Activated gamma-delta T cell treated with anti-CD3 and anti-CD28 coated beads, Interleukin-2, amount 50 U/mL, for 16 hours (primary cell): ENCODE data around the gene SPATS2L.

Experiments used
- DNase-seq: peaks from one replicate; pipeline ENCODE4 v3.0.0-alpha.2; 2020; ENCODE audit warnings: low read depth

SPATS2L gene

DNA sequence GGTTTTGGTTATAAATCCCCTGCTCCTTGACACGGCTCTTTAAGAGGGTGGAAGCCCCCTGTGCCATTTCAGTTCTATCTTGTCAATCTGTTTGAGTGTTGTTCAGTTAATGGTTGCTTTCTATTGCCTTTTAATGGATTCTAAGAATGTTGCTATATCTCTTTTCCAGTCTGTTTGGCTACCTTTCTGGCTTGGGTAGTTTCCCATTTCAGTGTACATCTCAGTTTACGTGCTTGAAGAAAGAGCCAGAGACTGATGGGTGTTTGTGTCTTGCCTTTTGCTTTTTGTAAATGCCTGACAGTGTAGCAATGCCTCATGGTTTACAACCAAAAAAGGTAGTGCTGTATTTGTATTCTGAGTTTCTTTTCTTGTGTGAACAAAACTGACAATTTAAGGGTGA is 45.3 kb downstream of the SPATS2L start:
- no peak for DNase-seq

GRCh38 chr2:200352636-200353035 is 46.1 kb downstream of the SPATS2L start:
- DNase-seq: no peak

DNA sequence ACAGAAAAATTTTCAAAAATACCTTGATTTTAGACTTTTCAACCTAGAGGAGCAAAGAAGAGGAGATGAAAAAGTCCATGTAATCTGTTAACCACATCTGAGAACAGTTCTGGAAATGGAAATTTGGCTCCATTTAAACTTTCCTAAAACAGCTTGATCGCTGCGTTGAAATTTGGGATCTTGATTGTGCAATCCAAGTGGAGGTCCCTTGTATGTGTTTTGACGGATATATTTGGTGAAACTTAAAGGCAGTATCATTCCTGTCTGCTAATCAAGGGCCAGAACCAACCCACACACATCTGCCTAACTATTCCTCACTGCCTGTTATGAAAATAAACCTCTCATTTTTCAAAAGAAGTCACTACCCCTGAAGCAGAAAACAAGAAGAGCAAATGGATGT is 46.6 kb downstream of the SPATS2L start:
- no peak for DNase-seq

DNA sequence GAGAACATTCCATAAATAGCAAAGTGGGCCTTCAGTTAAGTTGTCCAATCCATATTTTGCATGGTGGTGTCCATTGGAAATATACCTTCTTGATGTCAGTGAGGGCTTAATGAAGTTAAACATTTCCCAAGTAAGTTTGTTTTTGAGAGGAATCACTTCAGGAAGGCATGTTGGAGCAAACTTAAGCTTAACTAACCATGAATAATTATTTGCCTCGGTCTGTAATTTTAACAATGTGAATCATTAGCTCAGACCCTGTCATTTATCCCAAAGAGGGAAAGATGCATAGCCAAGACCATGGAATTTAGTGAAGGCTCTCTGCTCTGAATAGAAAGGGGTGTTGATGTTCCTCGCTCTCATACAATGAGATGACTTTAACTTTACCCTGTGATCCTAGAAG is 47.4 kb downstream of the SPATS2L start:
- no peak for DNase-seq

DNA sequence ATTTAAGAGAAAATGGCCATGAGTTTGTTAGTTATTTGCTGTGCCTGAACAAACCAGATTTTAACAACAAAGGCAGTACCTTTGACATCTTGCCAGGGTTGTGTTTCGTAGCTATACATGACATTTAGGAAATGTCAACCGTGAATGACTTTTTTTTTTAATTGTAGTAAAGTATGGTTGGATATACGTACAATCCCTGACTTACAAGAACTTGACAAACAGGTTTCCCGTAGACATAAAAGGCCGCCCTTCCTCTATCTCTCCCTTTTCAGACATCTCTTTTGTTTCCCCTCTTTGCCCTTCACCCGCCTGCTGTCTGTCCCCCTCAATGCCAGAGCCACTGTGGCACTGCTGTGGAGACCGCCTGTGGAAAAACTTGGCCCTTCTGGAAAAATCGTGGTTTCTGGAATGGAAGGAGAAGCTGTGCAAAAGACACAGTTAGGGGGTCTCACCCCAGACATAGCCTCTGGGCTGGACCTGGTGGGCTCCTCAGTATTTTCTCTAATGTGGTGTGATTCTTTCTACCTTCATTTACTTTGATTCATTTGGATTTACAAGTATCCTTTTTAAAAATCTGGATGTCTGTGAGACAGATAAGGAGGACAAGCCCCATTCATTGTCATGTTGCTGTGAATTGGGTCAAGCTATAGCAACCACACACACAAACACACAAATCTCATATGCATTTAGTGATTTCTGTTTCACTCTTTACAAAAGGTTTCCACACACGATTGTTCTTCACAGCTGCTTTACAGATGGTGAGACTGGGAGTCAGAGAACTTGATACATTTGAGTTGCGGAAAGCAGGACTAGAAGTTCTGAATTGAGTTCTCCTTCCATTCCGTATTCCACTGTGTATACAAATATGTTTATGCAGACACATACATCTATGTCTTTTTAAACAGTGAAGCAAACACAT is 48.6 kb downstream of the SPATS2L start:
- DNase-seq: no peak

DNA sequence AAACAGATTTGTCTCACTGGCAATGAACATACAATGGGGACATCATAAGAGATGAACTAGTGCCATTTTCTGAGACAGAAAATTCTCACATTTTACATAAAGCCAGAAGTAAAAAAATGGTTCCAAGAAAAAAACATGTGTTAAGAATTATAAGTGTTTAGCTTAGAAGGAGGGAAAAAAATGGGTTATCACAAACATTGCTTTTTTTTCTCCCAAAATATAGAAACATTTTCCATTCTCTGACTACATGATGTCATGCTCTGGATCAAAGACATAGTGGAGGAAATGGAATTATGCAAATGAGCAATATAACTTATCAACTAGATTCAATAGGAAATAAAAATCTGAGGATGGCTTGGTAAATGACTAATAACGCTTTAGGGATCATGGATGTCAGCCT is 49.8 kb downstream of the SPATS2L start:
- no peak for DNase-seq

DNA sequence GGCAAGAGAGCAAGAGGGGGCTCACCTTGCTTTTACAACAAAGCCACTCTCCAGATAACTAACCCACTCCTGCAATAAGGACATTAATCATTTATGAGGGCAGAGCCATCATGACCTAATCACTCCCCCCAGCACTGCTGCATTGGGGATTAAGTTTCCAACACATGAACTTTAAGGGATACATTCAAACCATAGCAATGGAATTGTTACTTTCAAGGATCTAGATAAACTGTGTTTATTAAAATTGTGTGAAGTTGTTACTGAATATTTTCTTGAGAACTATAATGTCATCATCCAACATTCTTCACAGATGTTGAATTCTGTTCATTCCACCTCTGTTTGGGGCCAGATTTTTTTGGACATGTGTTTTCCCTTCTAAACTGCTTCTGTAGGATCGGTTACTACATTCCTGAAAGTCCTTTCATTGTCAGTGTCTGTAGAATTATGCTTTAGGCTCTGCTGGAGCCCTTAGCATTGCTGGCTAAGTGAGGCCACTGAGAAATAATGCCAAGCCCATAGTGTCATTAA is 50.4 kb downstream of the SPATS2L start:
- DNase-seq: no peak

DNA sequence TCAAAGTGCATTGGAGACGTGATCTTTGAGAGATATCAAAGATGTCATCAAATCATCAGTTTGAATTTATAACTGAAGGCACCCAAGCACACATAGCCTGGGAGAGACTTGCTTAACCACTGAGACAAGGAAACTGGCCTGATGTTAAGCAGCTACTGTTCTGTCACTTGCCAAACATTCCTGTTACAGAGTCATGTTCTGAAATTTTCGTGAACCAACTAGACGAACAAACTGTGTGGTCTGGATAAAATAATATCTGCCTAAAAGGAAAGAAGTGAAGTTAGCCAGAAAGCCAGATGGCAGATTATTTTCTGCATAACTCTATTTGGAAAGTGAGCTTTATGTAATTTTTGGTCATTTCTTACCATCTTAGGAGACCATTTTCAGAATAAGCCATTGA is 51.4 kb downstream of the SPATS2L start:
- DNase-seq: no peak

GRCh38 chr2:200359552-200359951 is 53.1 kb downstream of the SPATS2L start:
- no peak for DNase-seq

GRCh38 chr2:200360364-200360763 is 53.9 kb downstream of the SPATS2L start:
- no peak for DNase-seq

DNA sequence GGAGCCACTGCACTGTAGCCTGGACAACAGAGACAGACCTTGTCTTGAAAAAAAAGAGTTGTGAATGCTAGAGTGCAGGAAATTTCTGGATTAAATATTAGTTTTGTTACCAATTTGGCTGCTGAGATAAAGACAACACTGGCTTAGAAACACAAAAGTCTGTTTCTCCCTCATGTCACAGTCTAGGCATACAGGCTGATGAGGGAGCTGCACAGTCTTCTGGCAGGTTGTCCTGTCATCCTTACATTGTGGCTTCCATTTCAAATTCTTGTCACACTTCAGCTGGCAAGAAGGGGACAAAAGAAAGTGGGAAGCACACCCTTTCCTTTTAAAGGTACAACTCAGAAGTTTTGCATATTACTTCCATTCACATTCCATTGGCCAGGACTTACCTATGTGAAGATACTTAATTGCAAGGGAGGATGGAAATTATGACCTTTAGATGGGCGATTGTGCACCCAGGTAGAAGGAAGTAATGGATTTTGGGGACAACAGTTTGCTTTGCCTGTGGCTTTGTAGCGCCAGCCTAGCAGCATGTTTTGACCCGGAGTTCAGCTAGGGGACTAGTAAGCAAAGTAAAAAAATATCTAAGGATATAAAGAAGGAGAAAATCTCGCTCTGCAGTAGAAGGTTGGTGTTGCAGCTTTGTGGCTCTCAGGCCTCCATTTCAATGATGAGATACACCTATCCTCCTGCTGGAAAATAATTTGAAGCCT is 55.9 kb downstream of the SPATS2L start:
- DNase-seq: no peak

DNA sequence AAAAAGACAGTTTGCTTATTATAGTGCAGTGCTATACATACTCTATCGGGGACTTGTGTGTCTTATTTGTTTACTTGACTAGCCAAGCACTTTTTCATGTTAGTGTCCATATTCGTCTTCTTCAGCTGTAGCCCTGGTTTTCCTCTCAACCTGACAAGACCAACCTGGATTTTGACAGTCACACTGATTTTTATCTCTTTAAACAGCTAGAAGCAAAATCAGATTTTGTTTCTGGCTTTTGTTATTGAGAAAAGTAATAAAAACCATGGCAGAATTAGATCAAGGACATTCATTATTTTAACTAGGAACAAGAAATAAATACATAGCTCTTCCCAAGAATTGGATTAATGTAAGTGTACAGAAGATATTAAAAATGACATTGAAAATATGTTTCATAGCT is 56.8 kb downstream of the SPATS2L start:
- DNase-seq: no peak

- no peak for DNase-seq
These were observed 57.6 kb downstream of the SPATS2L start for GRCh38 chr2:200364142-200364541.

DNA sequence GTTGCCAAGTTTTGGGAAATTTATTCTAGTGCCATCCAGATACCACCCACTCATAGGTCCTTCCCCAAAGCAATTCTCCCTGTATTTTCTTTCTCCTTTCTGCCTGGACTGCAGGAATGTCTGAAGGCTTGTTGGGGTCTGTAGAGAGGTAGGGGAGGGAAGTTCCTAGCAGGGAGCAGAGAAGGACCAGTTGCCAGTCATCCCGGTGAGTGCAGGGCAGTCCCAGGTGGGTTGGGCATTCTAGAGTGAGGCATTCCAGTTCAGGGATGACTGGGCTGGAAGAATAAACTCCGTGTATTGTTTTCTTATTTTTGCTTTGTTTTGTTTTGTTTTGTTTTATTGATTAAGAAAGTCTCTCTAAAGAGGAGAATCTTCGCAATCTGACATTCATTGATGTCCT is 58.1 kb downstream of the SPATS2L start:
- DNase-seq: no peak

DNA sequence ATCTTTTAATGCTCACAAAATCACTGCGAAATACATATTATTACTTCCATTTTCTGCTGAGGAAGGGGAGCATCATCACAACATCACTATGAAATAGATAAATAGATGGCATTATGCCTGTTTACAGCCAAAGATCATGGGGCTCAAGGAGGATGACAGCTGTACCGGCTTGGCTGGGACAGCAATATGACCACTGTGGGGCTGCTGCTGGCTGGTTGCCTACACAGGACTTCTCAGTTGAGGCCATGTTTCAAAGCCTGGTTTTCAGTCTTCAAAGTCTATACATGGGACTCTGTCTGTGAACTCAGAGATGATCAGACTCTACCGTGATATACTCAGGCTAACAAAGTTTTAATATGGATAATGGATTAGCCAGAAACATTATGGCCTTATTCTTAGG is 58.7 kb downstream of the SPATS2L start:
- no peak for DNase-seq

DNA sequence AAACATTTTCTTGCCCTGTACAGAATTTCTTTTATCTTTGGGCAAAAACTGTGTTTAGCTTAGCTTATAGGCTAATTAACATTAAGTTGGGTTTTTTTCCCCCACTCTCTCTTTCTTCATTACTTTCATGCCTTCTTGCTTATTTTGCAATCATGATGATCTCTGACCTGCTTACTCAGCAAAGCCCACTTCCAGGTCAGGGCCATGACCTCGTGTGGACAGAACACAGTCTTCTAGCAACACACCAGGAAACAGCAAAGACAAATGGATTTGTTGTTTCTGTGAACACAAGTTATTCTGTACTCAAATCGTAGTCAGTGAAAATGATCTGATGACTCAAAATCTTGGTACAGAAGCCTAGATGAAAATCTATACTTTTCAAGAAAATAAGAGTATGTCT is 60.7 kb downstream of the SPATS2L start:
- no peak for DNase-seq

GRCh38 chr2:200369886-200370285 is 63.4 kb downstream of the SPATS2L start:
- no peak for DNase-seq

DNA sequence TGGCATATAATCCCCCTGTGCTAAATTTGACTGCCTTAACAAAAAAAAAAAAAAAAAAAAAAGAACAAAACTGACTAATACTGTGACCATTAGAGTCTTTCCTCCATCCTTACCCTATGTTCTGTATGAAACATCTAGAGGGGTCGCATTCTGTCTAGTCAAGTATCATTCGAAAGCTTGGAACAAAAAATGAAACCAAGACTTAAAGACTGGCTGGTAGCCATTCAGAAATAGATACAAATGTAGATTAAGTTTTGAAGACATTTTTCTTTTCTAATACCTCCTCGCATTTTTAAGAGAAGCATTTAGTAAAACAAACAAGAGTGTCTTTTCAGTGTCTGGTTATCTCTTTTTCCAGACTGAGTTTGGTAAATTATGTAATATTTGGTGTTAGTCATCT is 66.7 kb downstream of the SPATS2L start:
- DNase-seq: no peak

DNA sequence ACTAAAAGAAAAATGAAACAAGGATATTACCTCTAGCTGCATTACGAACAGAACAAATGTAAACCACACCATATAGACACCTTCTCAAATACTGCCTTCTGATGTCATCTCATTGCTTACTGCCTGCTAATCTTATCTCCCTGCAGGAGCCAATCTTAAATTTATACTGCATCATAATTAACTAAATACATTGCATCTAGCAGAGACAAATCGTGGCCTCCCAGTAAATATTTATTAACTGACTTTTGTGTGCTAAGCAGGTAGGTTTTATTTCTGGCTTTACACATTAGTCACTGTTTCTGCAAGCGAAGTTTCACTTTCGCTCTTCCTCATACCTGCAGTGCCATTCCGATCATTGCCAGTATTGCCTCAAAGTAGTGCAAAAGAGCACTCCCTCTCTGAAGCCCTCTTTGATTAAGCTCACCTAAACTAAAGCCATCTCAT is 67.5 kb downstream of the SPATS2L start:
- no peak for DNase-seq

DNA sequence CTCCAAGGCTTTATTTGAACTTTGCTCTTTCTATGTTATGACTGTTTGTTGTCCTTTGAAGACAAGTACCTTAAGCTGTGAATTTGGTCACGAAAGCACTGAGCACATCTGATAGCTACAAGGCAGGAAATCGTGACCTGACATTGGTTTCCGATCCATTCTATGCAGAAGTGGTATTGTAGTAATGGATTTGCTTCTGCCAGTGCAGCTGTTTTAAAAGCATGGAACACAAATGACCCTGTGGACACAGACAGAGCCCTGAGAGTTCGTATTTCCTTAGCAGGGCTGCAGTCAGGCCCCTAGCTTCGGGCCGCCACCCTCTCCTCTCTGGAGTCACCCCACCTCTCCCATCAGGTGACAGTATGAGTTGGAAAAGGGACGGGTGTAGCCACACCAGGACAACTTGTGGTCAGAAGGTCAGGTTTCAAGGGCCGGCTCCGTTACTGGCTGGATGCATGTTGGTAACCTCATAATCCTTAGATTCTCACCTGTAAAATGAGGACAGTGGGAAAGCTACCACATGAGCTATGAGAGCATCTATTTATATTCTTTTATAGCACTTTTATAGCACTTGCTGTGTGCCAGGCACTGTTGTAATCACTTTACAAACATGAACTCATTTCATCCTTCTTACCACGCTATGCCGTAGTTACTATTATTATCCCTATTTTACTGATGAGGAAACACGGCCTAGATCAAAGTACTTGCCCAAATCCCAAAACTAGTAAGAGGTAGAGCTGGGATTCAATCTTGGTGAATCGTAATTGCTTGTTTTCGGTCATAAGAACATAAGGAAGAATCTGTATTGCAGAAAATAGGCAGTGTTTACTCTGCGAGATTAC is 70.2 kb downstream of the SPATS2L start:
- DNase-seq: no peak

GRCh38 chr2:200377355-200378336 is 71.2 kb downstream of the SPATS2L start:
- DNase-seq: no peak
